H1 (cell line): ENCODE measurements around the gene LCLAT1. TPM values are rescaled to one million over a fixed set of nuclear protein-coding genes. Genes with fewer than 3 reads are reported as not detected.

Source experiments
- CTCF ChIA-PET: fragments of 300-600 bp; sonication (Branson Sonifier 250); formaldehyde crosslinking; loops from one replicate; lab custom pipeline; 2021; ENCODE audit not compliant: partially characterized antibody; lab: Charles Lee
- POLR2A ChIA-PET: fragments of 300-600 bp; sonication (Branson Sonifier 250); formaldehyde crosslinking; loops from one replicate; lab custom pipeline; 2021; ENCODE audit warnings: inconsistent platforms; ENCODE audit not compliant: partially characterized antibody; lab: Charles Lee
- DNase-seq, 2 experiments: peaks; one replicate each; pipeline versions ENCODE4 v3.0.0 to v3.0.0-alpha.2; 2010 to 2022; ENCODE audit warnings: low spot score in 2 of 2, low read depth in 1 of 2, mixed read lengths in 1 of 2
- FAIRE-seq: peaks from 2 replicates; lab custom pipeline; 2011; peaks lifted over from hg19 to GRCh38; lab: Jason Lieb, UNC
- H2AFZ ChIP-seq: 2 replicates; pipeline ENCODE4 v1.8.1; 2012; ENCODE audit warnings: low read length, inconsistent platforms
- H2AK5ac ChIP-seq: 2 replicates; pipeline ENCODE4 v1.6.1; 2013; ENCODE audit warnings: low read depth, low read length
- H2BK120ac ChIP-seq: replicated peaks from 2 replicates; pipeline ENCODE3; 2013; ENCODE audit warnings: low read depth, low read length, inconsistent platforms
- H2BK12ac ChIP-seq: 2 replicates; pipeline ENCODE4 v1.6.1; 2013; ENCODE audit warnings: low read depth, low read length
- H2BK15ac ChIP-seq: 2 replicates; pipeline ENCODE4 v1.6.1; 2013; ENCODE audit warnings: low read length
- H2BK20ac ChIP-seq: 2 replicates; pipeline ENCODE4 v1.6.1; 2013; ENCODE audit warnings: low read length
- H2BK5ac ChIP-seq: 2 replicates; pipeline ENCODE4 v1.6.1; 2013; ENCODE audit warnings: low read depth, low read length
- H3K14ac ChIP-seq: 2 replicates; pipeline ENCODE4 v1.6.1; 2013; ENCODE audit warnings: inconsistent platforms; ENCODE audit not compliant: insufficient read length
- H3K18ac ChIP-seq: 2 replicates; pipeline ENCODE4 v1.6.1; 2013; ENCODE audit warnings: low read length; ENCODE audit errors: extremely low read depth
- H3K23ac ChIP-seq: 2 replicates; pipeline ENCODE4 v1.6.1; 2013; ENCODE audit warnings: inconsistent platforms; ENCODE audit not compliant: insufficient read length
- H3K23me2 ChIP-seq: 2 replicates; pipeline ENCODE4 v1.6.1; 2013; ENCODE audit warnings: low read depth, low read length
- H3K27ac ChIP-seq: 2 replicates; pipeline ENCODE4 v1.6.1; 2011; ENCODE audit warnings: low read depth, low read length, inconsistent platforms
- H3K27me3 ChIP-seq, 4 experiments: replicated peaks in 1 of 4; 1 replicate in 1 of 4; 2 replicates in 3 of 4; pipeline versions ENCODE4 v1.6.1 to v1.8.1; 2011 to 2013; ENCODE audit warnings: low read length in 3 of 4, mild to moderate bottlenecking in 3 of 4, inconsistent platforms in 2 of 4, mixed read lengths in 2 of 4, moderate library complexity in 1 of 4; ENCODE audit not compliant: control insufficient read depth in 3 of 4, insufficient read depth in 3 of 4; ENCODE audit errors: extremely low read depth in 1 of 4
- H3K36me3 ChIP-seq, 4 experiments: 2 replicates each; pipeline versions ENCODE4 v1.6.1 to v1.8.1; 2011 to 2013; ENCODE audit warnings: mild to moderate bottlenecking in 4 of 4, low read length in 3 of 4, moderate library complexity in 2 of 4, control low read depth in 1 of 4, inconsistent platforms in 1 of 4; ENCODE audit not compliant: insufficient read depth in 4 of 4, control insufficient read depth in 2 of 4
- H3K4ac ChIP-seq: replicated peaks from 2 replicates; pipeline ENCODE3; 2013; ENCODE audit warnings: low read length, low read depth, mixed read lengths, inconsistent platforms; ENCODE audit not compliant: insufficient read length
- H3K4me1 ChIP-seq, 4 experiments: replicated peaks in 1 of 4; 1 replicate in 1 of 4; 2 replicates in 3 of 4; pipeline versions ENCODE4 v1.6.1 to v1.8.1; 2011 to 2013; ENCODE audit warnings: low read length in 3 of 4, inconsistent platforms in 2 of 4, mixed read lengths in 1 of 4; ENCODE audit not compliant: insufficient read depth in 4 of 4, control insufficient read depth in 3 of 4
- H3K4me2 ChIP-seq, 2 experiments: 2 replicates each; pipeline versions ENCODE4 v1.6.1 to v1.8.1; 2011 to 2013; ENCODE audit warnings: low read depth in 2 of 2, low read length in 2 of 2, control low read depth in 1 of 2, inconsistent platforms in 1 of 2, mild to moderate bottlenecking in 1 of 2; ENCODE audit not compliant: insufficient read depth in 1 of 2
- H3K4me3 ChIP-seq, 4 experiments: fragments of 200-600, 300-600 bp in 1 of 4; sonication (generic), shearing (Covaris generic), sonication (Bioruptor Twin) in 1 of 4; 2 replicates each; pipeline versions ENCODE4 v1.5.1 to v1.8.1; 2011 to 2016; ENCODE audit warnings: low read length in 4 of 4, low read depth in 3 of 4, control low read depth in 2 of 4, inconsistent platforms in 2 of 4, mild to moderate bottlenecking in 2 of 4, mixed read lengths in 1 of 4, moderate library complexity in 1 of 4; ENCODE audit not compliant: insufficient read depth in 2 of 4; ENCODE audit errors: extremely low read depth in 1 of 4
- H3K56ac ChIP-seq: replicated peaks from 2 replicates; pipeline ENCODE3; 2013; ENCODE audit warnings: low read depth, mild to moderate bottlenecking, mixed read lengths, low read length, inconsistent platforms; ENCODE audit not compliant: insufficient read length
- H3K79me1 ChIP-seq: 2 replicates; pipeline ENCODE4 v1.6.1; 2013; ENCODE audit warnings: low read depth, low read length, control low read depth
- H3K79me2 ChIP-seq, 2 experiments: 2 replicates each; pipeline versions ENCODE4 v1.6.1 to v1.8.1; 2012 to 2013; ENCODE audit warnings: low read length in 2 of 2, mild to moderate bottlenecking in 2 of 2, inconsistent platforms in 1 of 2; ENCODE audit not compliant: insufficient read depth in 2 of 2, control insufficient read depth in 1 of 2
- H3K9ac ChIP-seq, 4 experiments: replicated peaks in 1 of 4; 1 replicate in 1 of 4; 2 replicates in 3 of 4; pipeline versions ENCODE4 v1.6.1 to v1.8.1; 2011 to 2013; ENCODE audit warnings: low read depth in 3 of 4, low read length in 3 of 4, control low read depth in 2 of 4, mild to moderate bottlenecking in 2 of 4, moderate library complexity in 2 of 4, inconsistent platforms in 1 of 4; ENCODE audit errors: extremely low read depth in 1 of 4
- H3K9me3 ChIP-seq, 2 experiments: 2 replicates each; pipeline versions ENCODE4 v1.6.1 to v1.8.1; 2012 to 2013; ENCODE audit warnings: mild to moderate bottlenecking in 2 of 2, moderate library complexity in 2 of 2, control low read depth in 1 of 2, inconsistent platforms in 1 of 2, low read depth in 1 of 2, low read length in 1 of 2, mixed read lengths in 1 of 2; ENCODE audit not compliant: insufficient read depth in 2 of 2
- H4K20me1 ChIP-seq, 2 experiments: replicated peaks in 1 of 2; 2 replicates each; pipeline versions ENCODE3 to v1.8.1; 2011 to 2013; ENCODE audit warnings: inconsistent platforms in 2 of 2, low read length in 2 of 2, mild to moderate bottlenecking in 1 of 2; ENCODE audit not compliant: insufficient read depth in 2 of 2, control insufficient read depth in 1 of 2
- H4K5ac ChIP-seq: 2 replicates; pipeline ENCODE4 v1.6.1; 2013; ENCODE audit warnings: low read length, low read depth, mixed read lengths, inconsistent platforms; ENCODE audit not compliant: insufficient read length
- H4K8ac ChIP-seq: 2 replicates; pipeline ENCODE4 v1.8.0; 2013; ENCODE audit warnings: mild to moderate bottlenecking, moderate library complexity, low read length, inconsistent platforms; ENCODE audit not compliant: insufficient read depth; ENCODE audit errors: extremely low read depth
- H4K91ac ChIP-seq: replicated peaks from 2 replicates; pipeline ENCODE3; 2013; ENCODE audit warnings: low read length, mixed read lengths, inconsistent platforms; ENCODE audit not compliant: insufficient read length
- CHD2 ChIP-seq: IDR thresholded peaks from 2 replicates; pipeline ENCODE4 v1.6.1; 2012; ENCODE audit warnings: low read length, improper control_type of control experiment
- CTCF ChIP-seq, 3 experiments: IDR thresholded peaks; 1 replicate in 2 of 3; 2 replicates in 1 of 3; pipeline versions ENCODE4 v1.5.1 to v1.6.1; 2011; ENCODE audit warnings: low read length in 3 of 3, mild to moderate bottlenecking in 3 of 3, inconsistent platforms in 2 of 3, low read depth in 1 of 3, moderate library complexity in 1 of 3; ENCODE audit not compliant: insufficient read depth in 1 of 3; ENCODE audit errors: control extremely low read depth in 1 of 3
- E2F6 ChIP-seq: IDR thresholded peaks from 2 replicates; pipeline ENCODE4 v1.6.1; 2012; ENCODE audit warnings: inconsistent platforms
- JUN ChIP-seq: IDR thresholded peaks from 2 replicates; pipeline ENCODE4 v1.6.1; 2011; ENCODE audit warnings: low read depth, mild to moderate bottlenecking, improper control_type of control experiment, low read length
- PHF8 ChIP-seq: fragments of 200-600 bp; sonication (generic); conservative IDR thresholded peaks from 2 replicates; pipeline ENCODE4 v1.7.1; 2012; ENCODE audit warnings: low read depth, mild to moderate bottlenecking, inconsistent platforms, low read length, moderate library complexity
- POLR2A ChIP-seq, 2 experiments: IDR thresholded peaks; 1 replicate in 1 of 2; 2 replicates in 1 of 2; pipeline ENCODE4 v1.6.1; 2011; ENCODE audit warnings: low read depth in 2 of 2, low read length in 2 of 2, mild to moderate bottlenecking in 2 of 2; ENCODE audit errors: control extremely low read depth in 1 of 2
- POU5F1 ChIP-seq: IDR thresholded peaks from 2 replicates; pipeline ENCODE4 v1.6.1; 2011; ENCODE audit warnings: low read depth, mild to moderate bottlenecking, low read length, moderate library complexity
- SAP30 ChIP-seq: fragments of 300-600 bp; sonication (generic); IDR thresholded peaks from 2 replicates; pipeline ENCODE4 v1.7.1; 2012; ENCODE audit warnings: low read length, moderate library complexity, mild to moderate bottlenecking, inconsistent platforms; ENCODE audit not compliant: insufficient read depth, insufficient replicate concordance
- SIRT6 ChIP-seq: IDR thresholded peaks from one replicate; pipeline ENCODE4 v1.7.1; 2012; ENCODE audit warnings: low read length, inconsistent platforms
- SRF ChIP-seq: IDR thresholded peaks from 2 replicates; pipeline ENCODE4 v1.6.1; 2011; ENCODE audit warnings: mild to moderate bottlenecking, low read depth, low read length, moderate library complexity
- TAF1 ChIP-seq: IDR thresholded peaks from 2 replicates; pipeline ENCODE4 v1.6.1; 2011; ENCODE audit warnings: mild to moderate bottlenecking, low read depth, low read length
- TEAD4 ChIP-seq: IDR thresholded peaks from 2 replicates; pipeline ENCODE4 v1.6.1; 2012; ENCODE audit warnings: low read depth, low read length, inconsistent platforms, mixed read lengths
- WGBS, 2 experiments: shearing (Covaris generic) in 1 of 2; methylation state at CpG; one replicate each; pipeline versions ENCODE4 v1.1.6 to v1.1.7; 2013 to 2015; ENCODE audit warnings: low lambda C conversion rate in 2 of 2, mixed read lengths in 2 of 2, inconsistent platforms in 1 of 2, low coverage in 1 of 2, missing lambda C conversion rate in 1 of 2; ENCODE audit not compliant: insufficient replicate concordance in 2 of 2, insufficient coverage in 1 of 2, insufficient read length in 1 of 2; ENCODE audit errors: extremely low coverage in 1 of 2, missing lambda C conversion rate in 1 of 2; 5-methylcytosine and 5-hydroxymethylcytosine counted together
- polyA plus RNA-seq, 7 experiments: library from polyadenylated mRNA; depleted of rRNA in 3 of 7; stranded (reverse) in 5 of 7; unstranded in 2 of 7; fragments of >200 nt in 5 of 7; fragments of 200-250 nt in 2 of 7; gene quantifications; 1 replicate in 5 of 7; 2 replicates in 1 of 7; 4 replicates in 1 of 7; pipeline versions ENCODE4 v1.2.1 to v1.2.3, GENCODE V29; 2011 to 2013; ENCODE audit warnings: missing spikeins in 2 of 7, mixed read lengths in 2 of 7
- total RNA-seq: library from RNA; stranded (reverse); fragmentation: NEBNext Ultra II Directional; extraction: Animal tissue kit (Norgen Biotek cat#: 25700); gene quantifications from 2 replicates; pipeline ENCODE4 v1.2.1, GENCODE V29; 2021

Gene LCLAT1
- total and polyA plus RNA-seq, 2 of the 8 experiments (the other 6 are each of a cell fraction or from before 2014, with no cell fraction given) = 7.6 to 22.0 TPM

GRCh38 chr2:30670453-30670852 lies 223.4 kb downstream of the LCLAT1 start:
- H4K20me1 ChIP-seq = no peaks in the 10 kb centered on the region
- H3K27me3 ChIP-seq = no peaks in the 10 kb centered on the region
- no peak overlapping the region for H2BK12ac ChIP-seq
- H2BK15ac ChIP-seq = no peak overlapping the region
- H2AK5ac ChIP-seq = no peak overlapping the region
- no peaks in the 10 kb centered on the region for H3K36me3 ChIP-seq
- no peak overlapping the region for H3K18ac ChIP-seq
- no peaks in the 10 kb centered on the region for H3K23me2 ChIP-seq
- H3K4ac ChIP-seq = no peak overlapping the region
- peak in 1 of 2 experiments; percentile 41 for DNase-seq
- no peak overlapping the region for H3K23ac ChIP-seq
- no peaks in the 10 kb centered on the region for H3K4me1 ChIP-seq
- no peak overlapping the region for H3K56ac ChIP-seq
- H4K8ac ChIP-seq = no peak overlapping the region
- H3K9ac ChIP-seq = no peak overlapping the region
- no peaks in the 10 kb centered on the region for H3K79me1 ChIP-seq
- no peak overlapping the region for H4K91ac ChIP-seq
- H2BK120ac ChIP-seq = no peak overlapping the region
- POLR2A ChIA-PET = interaction anchor here (1.2 kb wide), 1 partner anchor 23 kb away, joined by 3 read pairs; no protein-coding TSS in a partner anchor
- no peak overlapping the region for H3K14ac ChIP-seq
- CTCF ChIA-PET = interaction anchor here (0.6 to 1.3 kb wide), 6 partner anchors 8 to 555 kb away, joined by 3 to 6 read pairs (median 4); no protein-coding TSS in a partner anchor
- peaks cover 7% of the 10 kb centered on the region in 2 experiments; a peak in 3 of 4 replicates for H3K9me3 ChIP-seq
- no peak overlapping the region for H3K4me2 ChIP-seq
- no peak overlapping the region for H2AFZ ChIP-seq
- no peak for FAIRE-seq
- H2BK20ac ChIP-seq = no peak overlapping the region
- no peak overlapping the region for H2BK5ac ChIP-seq
- H4K5ac ChIP-seq = no peak overlapping the region
- no peak overlapping the region for H3K27ac ChIP-seq
- no peaks in the 10 kb centered on the region for H3K79me2 ChIP-seq
- H3K4me3 ChIP-seq = no peak overlapping the region
- WGBS, 2 experiments = 95% methylated on average over 2 of the region's 2 CpGs; no CpG with 5 or more reads in 1 of the 2 experiments
- TF ChIP-seq SAP30 (no peak), CTCF (IDR thresholded peaks at IDR 0.05; ENCODE audit: control extremely low read depth in 1 of 3, insufficient read depth in 1 of 3, low read depth in 1 of 3, low read length in 3 of 3) (peak; percentile 20 to 51 (median 28)), TEAD4 (peak; percentile 46), PHF8 (no peak), SRF (no peak), JUN (no peak), POU5F1 (no peak), CHD2 (no peak), E2F6 (no peak), TAF1 (no peak), POLR2A (IDR thresholded peaks at IDR 0.05; ENCODE audit: control extremely low read depth in 1 of 2, low read depth in 2 of 2, low read length in 2 of 2) (no peak), SIRT6 (no peak)
